GM10847 (cell line): Measurements from ENCODE around the gene FBXL20.

Source experiments
- POLR2A ChIP-seq: IDR thresholded peaks from 2 replicates; pipeline ENCODE4 v1.6.1; 2011; ENCODE audit not compliant: insufficient read length; ENCODE audit errors: extremely low read depth

FBXL20 gene

GRCh38 chr17:39352986-39353385, 48.4 kb downstream of the FBXL20 start:
- no peak for TF ChIP-seq POLR2A

GRCh38 chr17:39352511-39352910, 48.9 kb downstream of the FBXL20 start:
- no peak for TF ChIP-seq POLR2A

GRCh38 chr17:39351508-39351907, 49.9 kb downstream of the FBXL20 start:
- no peak for TF ChIP-seq POLR2A

GRCh38 chr17:39349246-39349645, 52.2 kb downstream of the FBXL20 start:
- no peak for TF ChIP-seq POLR2A

- no peak for TF ChIP-seq POLR2A
Observed at GRCh38 chr17:39341541-39341940, 59.9 kb downstream of the FBXL20 start.

- TF ChIP-seq POLR2A, result no peak
Observed at GRCh38 chr17:39340731-39341130, 60.7 kb downstream of the FBXL20 start.

GRCh38 chr17:39339272-39339671, 62.2 kb downstream of the FBXL20 start:
- TF ChIP-seq POLR2A, result no peak

GRCh38 chr17:39335704-39336223, 65.7 kb downstream of the FBXL20 start:
- no peak for TF ChIP-seq POLR2A

GRCh38 chr17:39332092-39332491, 69.3 kb downstream of the FBXL20 start:
- TF ChIP-seq POLR2A, result no peak

- TF ChIP-seq POLR2A, result no peak
Observed at GRCh38 chr17:39328815-39329214, 72.6 kb downstream of the FBXL20 start.

GRCh38 chr17:39327109-39327508, 74.3 kb downstream of the FBXL20 start:
- TF ChIP-seq POLR2A, result no peak

- no peak for TF ChIP-seq POLR2A
Observed at GRCh38 chr17:39325528-39326240, 75.7 kb downstream of the FBXL20 start.

GRCh38 chr17:39318636-39319035, 82.8 kb downstream of the FBXL20 start:
- no peak for TF ChIP-seq POLR2A

GRCh38 chr17:39306509-39307212, 94.8 kb downstream of the FBXL20 start:
- no peak for TF ChIP-seq POLR2A

- TF ChIP-seq POLR2A, result no peak
Observed at GRCh38 chr17:39305978-39306377, 95.4 kb downstream of the FBXL20 start.

GRCh38 chr17:39304188-39304587, 97.2 kb downstream of the FBXL20 start:
- no peak for TF ChIP-seq POLR2A
